Natural killer cell (primary cell): ENCODE data around the gene CDKL1. TPM values are rescaled to one million over a fixed set of nuclear protein-coding genes. Genes with fewer than 3 reads are reported as not detected.
A peak's percentile ranks its signal among the peaks of the same experiment; 100 is the strongest.

Experiments used
- ATAC-seq, 3 donors: fragments of 150-1000 bp in 2 of 3; fragments of 200-7000 bp in 1 of 3; cut with Tn5 transposase; 1 replicate in 1 of 3; 2 replicates in 2 of 3; pipeline ENCODE4 v1.10.0; 2021; ENCODE audit warnings: mild to moderate bottlenecking in 2 of 3, moderate library complexity in 2 of 3
- DNase-seq, 2 donors: peaks; one replicate each; pipeline versions ENCODE4 v3.0.0 to v3.0.0-alpha.2; 2013 to 2021; ENCODE audit warnings: mixed read lengths in 1 of 2
- H3K27ac ChIP-seq: one replicate; pipeline ENCODE4 v1.5.1; 2013; ENCODE audit warnings: mild to moderate bottlenecking, low read length
- H3K27me3 ChIP-seq: one replicate; pipeline ENCODE4 v1.6.1; 2013; ENCODE audit warnings: low read length; ENCODE audit not compliant: control insufficient read depth, insufficient read depth
- H3K36me3 ChIP-seq: one replicate; pipeline ENCODE4 v1.6.1; 2013; ENCODE audit warnings: low read length; ENCODE audit not compliant: control insufficient read depth, insufficient read depth
- H3K4me1 ChIP-seq: one replicate; pipeline ENCODE4 v1.6.1; 2013; ENCODE audit warnings: low read length; ENCODE audit not compliant: control insufficient read depth, insufficient read depth
- H3K4me3 ChIP-seq: one replicate; pipeline ENCODE4 v1.5.1; 2013; ENCODE audit warnings: low read length
- H3K9me3 ChIP-seq: one replicate; pipeline ENCODE4 v1.6.1; 2013; ENCODE audit warnings: low read length; ENCODE audit not compliant: control insufficient read depth, insufficient read depth
- H3K27ac Mint-ChIP-seq, 2 donors: one replicate each; pipeline ENCODE4 v1.8.0; 2022; ENCODE audit warnings: mild to moderate bottlenecking in 2 of 2, mixed read lengths in 2 of 2, moderate library complexity in 1 of 2
- H3K27me3 Mint-ChIP-seq, 2 donors: one replicate each; pipeline ENCODE4 v1.8.0; 2022; ENCODE audit warnings: low read depth in 2 of 2, mixed read lengths in 2 of 2
- H3K36me3 Mint-ChIP-seq: one replicate; pipeline ENCODE4 v1.8.0; 2022; ENCODE audit warnings: mixed read lengths
- H3K4me1 Mint-ChIP-seq, 2 donors: one replicate each; pipeline ENCODE4 v1.8.0; 2022; ENCODE audit warnings: mixed read lengths in 2 of 2
- H3K4me3 Mint-ChIP-seq: one replicate; pipeline ENCODE4 v1.8.0; 2022; ENCODE audit warnings: mild to moderate bottlenecking, moderate library complexity, mixed read lengths
- H3K9me3 Mint-ChIP-seq, 2 donors: one replicate each; pipeline ENCODE4 v1.8.0; 2022; ENCODE audit warnings: mixed read lengths in 2 of 2
- CTCF ChIP-seq: fragments of 200-600 bp; IDR thresholded peaks from one replicate; pipeline ENCODE4 v1.8.0; 2022; ENCODE audit warnings: antibody characterized with exemption
- WGBS: methylation state at CpG from one replicate; pipeline ENCODE4 v1.1.7; 2013; ENCODE audit warnings: missing lambda C conversion rate; ENCODE audit not compliant: insufficient coverage; 5-methylcytosine and 5-hydroxymethylcytosine counted together
- intact Hi-C: fragments of 100-400 bp; cut with micrococcal nuclease; formaldehyde crosslinking; loops from one replicate; pipeline ENCODE4 v1.14.2; 2022
- total RNA-seq, 4 donors: library from RNA; stranded (reverse); fragments of 120-200 nt in 1 of 4; gene quantifications; one replicate each; pipeline versions ENCODE4 v1.2.3 to v1.2.4, GENCODE V29; 2013 to 2022

Gene CDKL1
- total RNA-seq, 3 donors from 2014 or later (not counting 1 experiment from before 2014, with no cell fraction given) = 12.4 to 16.7 (median 15.4) TPM

GRCh38 chr14:50402965-50403364, 6.3 kb upstream of the CDKL1 start:
- intact Hi-C loops = no loop called here
- H3K36me3 Mint-ChIP-seq = no peaks in the 10 kb centered on the region
- H3K27me3 Mint-ChIP-seq = no peaks in the 10 kb centered on the region
- Histone ChIP-seq H3K4me1 (no peaks in the 10 kb centered on the region), H3K27me3 (no peaks in the 10 kb centered on the region), H3K27ac (no peak overlapping the region), H3K36me3 (no peaks in the 10 kb centered on the region), H3K4me3 (no peak overlapping the region), H3K9me3 (no peaks in the 10 kb centered on the region)
- no peak for DNase-seq
- H3K9me3 Mint-ChIP-seq = no peaks in the 10 kb centered on the region
- peak overlapping the region; percentile 41 to 59 for H3K27ac Mint-ChIP-seq
- peak in 2 of 3 donors; percentile 30 to 35 for ATAC-seq
- peaks cover 12 to 14% of the 10 kb centered on the region in 2 donors for H3K4me1 Mint-ChIP-seq
- no peak for TF ChIP-seq CTCF
- WGBS = 67% methylated on average over 1 of the region's 1 CpG
- no peak overlapping the region for H3K4me3 Mint-ChIP-seq

DNA sequence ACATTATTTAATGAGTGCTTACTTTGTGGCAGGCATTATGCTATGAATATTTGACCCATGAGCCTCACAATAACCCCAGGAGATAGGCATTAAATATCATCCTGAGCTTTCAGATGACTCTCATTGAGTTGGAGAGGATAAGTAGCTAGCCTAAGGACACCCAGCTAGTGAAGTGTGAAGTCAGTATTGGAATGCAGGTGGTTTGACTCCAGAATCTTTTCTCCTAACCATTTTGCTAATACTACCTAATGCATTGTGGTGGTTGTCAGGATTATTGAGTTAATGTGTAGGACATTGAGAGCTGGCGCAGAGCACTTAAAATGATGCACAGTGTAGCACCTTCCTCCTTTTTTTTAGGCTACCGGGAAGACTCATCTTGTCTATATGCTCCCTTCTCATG, 3.8 kb upstream of the CDKL1 start:
- Mint-ChIP-seq H3K27ac (no peak overlapping the region), H3K4me3 (no peak overlapping the region), H3K9me3 (no peaks in the 10 kb centered on the region), H3K4me1 (peaks cover 15 to 22% of the 10 kb centered on the region in 2 donors), H3K36me3 (no peaks in the 10 kb centered on the region), H3K27me3 (peaks cover 0 to 3% of the 10 kb centered on the region in 2 donors)
- Histone ChIP-seq H3K4me3 (no peak overlapping the region), H3K27me3 (no peaks in the 10 kb centered on the region), H3K9me3 (no peaks in the 10 kb centered on the region), H3K4me1 (peaks cover 7% of the 10 kb centered on the region), H3K36me3 (no peaks in the 10 kb centered on the region), H3K27ac (no peak overlapping the region)
- no peak for TF ChIP-seq CTCF
- DNase-seq (no peak), ATAC-seq (no peak)
- WGBS = 92% methylated on average over 2 of the region's 2 CpGs
- intact Hi-C loops = no loop called here

DNA sequence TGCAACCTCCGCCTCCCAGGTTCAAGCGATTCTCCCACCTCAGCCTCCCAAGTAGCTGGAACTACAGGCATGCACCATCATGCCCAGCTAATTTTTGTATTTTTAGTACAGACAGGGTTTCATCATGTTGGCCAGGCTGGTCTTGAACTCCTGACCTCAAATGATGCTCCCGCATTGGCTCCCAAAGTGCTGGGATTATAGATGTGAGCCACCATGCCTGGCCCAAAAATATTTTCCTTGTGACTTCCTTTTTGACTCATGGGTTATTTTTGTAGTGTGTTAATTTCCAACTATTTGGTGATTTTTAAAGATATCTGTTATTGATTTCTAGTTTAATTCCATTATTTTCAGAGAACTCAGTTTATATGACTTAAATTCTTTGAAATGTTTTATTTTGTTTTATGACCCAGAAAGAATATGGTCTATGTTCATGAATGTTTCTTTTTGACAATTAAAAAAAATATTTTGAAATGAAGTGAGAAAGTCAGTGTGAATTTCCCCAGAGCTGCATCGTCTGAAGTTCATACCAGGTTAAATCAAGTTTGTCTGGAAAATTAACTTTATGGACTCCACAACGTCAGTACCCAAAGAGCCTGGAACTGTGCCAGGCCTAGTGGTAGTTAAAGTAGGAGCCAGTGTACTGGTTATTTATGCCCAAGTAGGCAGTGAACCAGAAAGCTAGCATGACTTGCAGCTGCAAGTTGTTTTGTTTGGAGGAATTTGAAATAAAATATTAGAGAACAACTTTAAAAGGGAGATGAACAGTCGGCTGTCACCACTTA, 2.8 kb upstream of the CDKL1 start:
- intact Hi-C loops = loop anchor here (5.0 kb wide), 1 partner anchor 167 kb away; the partner anchor contains the start of gene SOS2
- ATAC-seq = no peak
- WGBS = 84% methylated on average over 6 of the region's 6 CpGs

More for the DNA sequence above, 2.8 kb upstream of the CDKL1 start:
- Histone ChIP-seq H3K27me3 (no peaks in the 10 kb centered on the region), H3K36me3 (no peaks in the 10 kb centered on the region), H3K9me3 (no peaks in the 10 kb centered on the region), H3K4me1 (peaks cover 7% of the 10 kb centered on the region), H3K4me3 (no peak overlapping the region), H3K27ac (no peak overlapping the region)
- Mint-ChIP-seq H3K36me3 (no peaks in the 10 kb centered on the region), H3K27me3 (peaks cover 0 to 3% of the 10 kb centered on the region in 2 donors), H3K9me3 (no peaks in the 10 kb centered on the region), H3K27ac (no peak overlapping the region), H3K4me1 (peaks cover 15 to 22% of the 10 kb centered on the region in 2 donors), H3K4me3 (no peak overlapping the region)
- no peak for DNase-seq
- TF ChIP-seq CTCF = no peak
